Left lung (tissue), 10 donors: Measurements from ENCODE around the gene HMSD. TPM values are rescaled to one million over a fixed set of nuclear protein-coding genes. Genes with fewer than 3 reads are reported as not detected.

ENCODE experiments used
- ATAC-seq: fragments of 200-7000 bp; cut with Tn5 transposase; one replicate; pipeline ENCODE4 v1.9.1; 2020; ENCODE audit warnings: moderate library complexity
- DNase-seq, 4 donors: peaks; one replicate each; pipeline ENCODE4 v3.0.0-alpha.2; 2013 to 2020
- H3K27ac ChIP-seq, 2 donors: fragments of 200-600 bp; sonication (generic) in 1 of 2; one replicate each; pipeline versions ENCODE4 v1.5.0 to v1.8.0; 2020 to 2021
- H3K27me3 ChIP-seq, 2 donors: fragments of 200-600 bp; sonication (generic) in 1 of 2; one replicate each; pipeline versions ENCODE4 v1.5.0 to v1.8.0; 2020 to 2021
- H3K36me3 ChIP-seq, 2 donors: fragments of 200-600 bp; sonication (generic) in 1 of 2; one replicate each; pipeline versions ENCODE4 v1.5.0 to v1.8.0; 2020 to 2021
- H3K4me1 ChIP-seq, 2 donors: fragments of 200-600 bp; one replicate each; pipeline ENCODE4 v1.8.0; 2021
- H3K4me3 ChIP-seq, 2 donors: fragments of 200-600 bp; sonication (generic) in 1 of 2; one replicate each; pipeline versions ENCODE4 v1.5.0 to v1.8.0; 2020 to 2021; ENCODE audit warnings: mild to moderate bottlenecking in 1 of 2
- H3K9me3 ChIP-seq, 2 donors: fragments of 200-600 bp; sonication (generic) in 1 of 2; one replicate each; pipeline versions ENCODE4 v1.5.0 to v1.8.0; 2020 to 2021
- CTCF ChIP-seq, 2 donors: fragments of 200-600 bp; sonication (generic) in 1 of 2; IDR thresholded peaks; one replicate each; pipeline versions ENCODE4 v1.5.0 to v1.8.0; 2021; ENCODE audit warnings: antibody characterized with exemption in 2 of 2
- intact Hi-C, 2 donors: fragments of 100-400 bp; cut with DNase I; formaldehyde crosslinking; loops; one replicate each; pipeline versions ENCODE4 v1.11.2 to v1.14.2; 2022
- polyA plus RNA-seq, 6 donors: library from polyadenylated mRNA; unstranded; fragments of 120-200 nt; gene quantifications; one replicate each; pipeline ENCODE4 v1.2.1, GENCODE V29; 2013; ENCODE audit not compliant: insufficient read length in 6 of 6
- total RNA-seq, 2 donors: library from RNA; stranded (reverse); fragmentation: NEBNext Ultra II Directional; extraction: Animal tissue kit (Norgen Biotek cat#: 25700); gene quantifications; one replicate each; pipeline ENCODE4 v1.2.1, GENCODE V29; 2021
- donor health status: DM: no; HTN: yes; CAD: no.
- donor health status: DM: no; HTN: no; CAD: no.

Gene HMSD
- total and polyA plus RNA-seq, 8 donors: 0.63 to 10.8 (median 2.0) TPM

GRCh38 chr18:63997041-63997440 is 47.9 kb downstream of the HMSD start:
- no peaks in the 10 kb centered on the region for H3K4me1 ChIP-seq
- H3K4me3 ChIP-seq: no peak overlapping the region
- peaks cover 0 to 13% of the 10 kb centered on the region in 2 donors for H3K9me3 ChIP-seq
- H3K27me3 ChIP-seq: peaks cover 0 to 9% of the 10 kb centered on the region in 2 donors
- no peaks in the 10 kb centered on the region for H3K36me3 ChIP-seq
- ATAC-seq (no peak), DNase-seq (no peak)
- no peak overlapping the region for H3K27ac ChIP-seq
- TF ChIP-seq CTCF (IDR thresholded peaks at IDR 0.05): no peak
- intact Hi-C loops: no loop called here

- peaks cover 0 to 15% of the 10 kb centered on the region in 2 donors for H3K27me3 ChIP-seq
- intact Hi-C loops: no loop called here
- no peak overlapping the region for H3K4me3 ChIP-seq
- no peaks in the 10 kb centered on the region for H3K36me3 ChIP-seq
- ATAC-seq (no peak), DNase-seq (no peak)
- H3K9me3 ChIP-seq: peaks cover 0 to 13% of the 10 kb centered on the region in 2 donors
- no peak overlapping the region for H3K27ac ChIP-seq
- TF ChIP-seq CTCF (IDR thresholded peaks at IDR 0.05): no peak
- H3K4me1 ChIP-seq: no peaks in the 10 kb centered on the region
Measured at GRCh38 chr18:63997606-63998005, 48.5 kb downstream of the HMSD start.

GRCh38 chr18:63999871-64000270 is 50.8 kb downstream of the HMSD start:
- no peaks in the 10 kb centered on the region for H3K4me1 ChIP-seq
- no peak overlapping the region for H3K27ac ChIP-seq
- H3K27me3 ChIP-seq: peaks cover 0 to 18% of the 10 kb centered on the region in 2 donors
- peaks cover 0 to 13% of the 10 kb centered on the region in 2 donors for H3K9me3 ChIP-seq
- H3K4me3 ChIP-seq: no peak overlapping the region
- intact Hi-C loops: no loop called here
- ATAC-seq: no peak
- no peaks in the 10 kb centered on the region for H3K36me3 ChIP-seq
- no peak for TF ChIP-seq CTCF (IDR thresholded peaks at IDR 0.05)
- no peak for DNase-seq

GRCh38 chr18:64002581-64002980 is 53.5 kb downstream of the HMSD start:
- Histone ChIP-seq H3K36me3 (no peaks in the 10 kb centered on the region), H3K4me1 (no peaks in the 10 kb centered on the region), H3K27ac (no peak overlapping the region), H3K27me3 (peaks cover 0 to 18% of the 10 kb centered on the region in 2 donors), H3K4me3 (no peak overlapping the region), H3K9me3 (no peaks in the 10 kb centered on the region)
- DNase-seq: peak in 1 of 4 donors; percentile 80
- ATAC-seq: no peak
- intact Hi-C loops: no loop called here
- TF ChIP-seq CTCF (IDR thresholded peaks at IDR 0.05): no peak

GRCh38 chr18:64009305-64009704 is 60.2 kb downstream of the HMSD start:
- DNase-seq (no peak), ATAC-seq (no peak)
- intact Hi-C loops: no loop called here
- H3K4me1 ChIP-seq: no peaks in the 10 kb centered on the region
- no peak overlapping the region for H3K4me3 ChIP-seq
- no peaks in the 10 kb centered on the region for H3K27me3 ChIP-seq
- H3K27ac ChIP-seq: no peak overlapping the region
- TF ChIP-seq CTCF (IDR thresholded peaks at IDR 0.05): no peak
- H3K36me3 ChIP-seq: no peaks in the 10 kb centered on the region
- no peaks in the 10 kb centered on the region for H3K9me3 ChIP-seq

Other genes with a start within 250 kb of the HMSD start
- gene SERPINB11, start 246.3 kb upstream of the HMSD start, total RNA-seq: not detected
- gene SERPINB11, start 246.3 kb upstream of the HMSD start, polyA plus RNA-seq: not detected
- under 1 TPM; 0.24 to 0.32 TPM for gene SERPINB7, start 173.9 kb upstream of the HMSD start, total RNA-seq
- not detected for gene SERPINB7, start 173.9 kb upstream of the HMSD start, polyA plus RNA-seq
- gene SERPINB2, start 61.6 kb upstream of the HMSD start, total RNA-seq: 1 to 10 TPM; 1.1 to 3.5 TPM
- gene SERPINB2, start 61.6 kb upstream of the HMSD start, polyA plus RNA-seq: under 1 TPM in 5 of 6 donors, not detected in 1; 0.13 to 0.49 (median 0.24) TPM
- gene SERPINB10, start 41.3 kb upstream of the HMSD start, total RNA-seq: under 1 TPM in 1 of 2 donors, not detected in 1; 0.58 TPM
- gene SERPINB10, start 41.3 kb upstream of the HMSD start, polyA plus RNA-seq: under 1 TPM; 0.10 to 0.48 (median 0.29) TPM
- 10 to 100 TPM; 16.9 to 26.7 TPM for gene SERPINB8, start 20.8 kb downstream of the HMSD start, total RNA-seq
- 1 to 10 TPM; 3.3 to 4.9 (median 3.6) TPM for gene SERPINB8, start 20.8 kb downstream of the HMSD start, polyA plus RNA-seq
- 1 to 10 TPM in 1 of 2 donors, not detected in 1; 1.0 TPM for gene LINC00305, start 199.8 kb downstream of the HMSD start, total RNA-seq
- gene LINC00305, start 199.8 kb downstream of the HMSD start, polyA plus RNA-seq: under 1 TPM in 1 of 6 donors, not detected in 5; 0.15 TPM